CD4-positive, alpha-beta T cell treated with Interleukin-6 for 4 hours (primary cell): ENCODE results near the gene TARP.

ENCODE experiments used
- DNase-seq: peaks from one replicate; pipeline ENCODE4 v3.0.0-alpha.2; 2020; ENCODE audit warnings: mixed read lengths

The TARP gene

DNA sequence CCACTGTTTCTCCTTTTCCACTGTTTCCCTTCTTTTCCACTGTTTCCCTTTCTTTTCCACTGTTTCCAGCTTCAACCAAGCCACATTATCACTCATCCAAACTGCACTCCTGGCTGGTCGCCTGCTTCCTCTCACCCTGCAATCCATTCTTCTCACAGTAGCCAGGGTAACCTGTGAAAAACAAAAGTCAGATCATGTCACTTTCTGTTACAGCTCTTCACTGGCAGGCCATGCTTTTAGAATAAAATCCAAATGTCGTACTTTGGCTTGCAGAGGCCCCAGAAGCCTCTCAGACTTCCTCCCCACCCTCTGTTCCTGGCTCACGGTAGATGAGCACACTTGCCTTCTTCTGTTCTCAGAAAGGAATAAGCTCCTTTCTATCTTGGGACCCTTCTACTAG is 61.5 kb downstream of the TARP start:
- no peak for DNase-seq

DNA sequence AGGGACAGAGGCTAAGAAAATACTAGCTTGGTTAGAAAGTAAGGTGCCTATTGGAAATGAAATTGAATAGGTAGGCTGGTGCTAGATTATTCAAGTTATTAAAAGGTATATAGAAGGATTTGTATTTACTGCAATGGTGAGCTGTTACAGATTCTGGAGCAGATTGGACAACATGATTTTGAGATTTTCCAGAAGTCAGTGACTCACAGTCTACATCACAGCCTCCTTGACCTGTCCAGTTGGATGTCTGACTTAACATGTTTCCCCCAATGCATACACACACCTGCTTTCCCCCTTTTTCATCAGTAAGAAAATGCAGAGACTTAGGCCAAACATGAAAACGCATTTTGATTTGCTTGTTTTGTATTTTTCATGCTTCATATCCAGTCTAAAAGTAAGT is 62.0 kb downstream of the TARP start:
- no peak for DNase-seq
